ENCODE results near the gene PCDHA5. TPM values are rescaled to one million over a fixed set of nuclear protein-coding genes. Genes with fewer than 3 reads are reported as not detected.
"Not testable (repeated sequence)": the region's sequence is repeated elsewhere in the genome, so short reads cannot be mapped to it uniquely, and the experiment has no call there.

The PCDHA5 gene
- total RNA-seq, 2 experiments from 2014 or later = not detected

DNA sequence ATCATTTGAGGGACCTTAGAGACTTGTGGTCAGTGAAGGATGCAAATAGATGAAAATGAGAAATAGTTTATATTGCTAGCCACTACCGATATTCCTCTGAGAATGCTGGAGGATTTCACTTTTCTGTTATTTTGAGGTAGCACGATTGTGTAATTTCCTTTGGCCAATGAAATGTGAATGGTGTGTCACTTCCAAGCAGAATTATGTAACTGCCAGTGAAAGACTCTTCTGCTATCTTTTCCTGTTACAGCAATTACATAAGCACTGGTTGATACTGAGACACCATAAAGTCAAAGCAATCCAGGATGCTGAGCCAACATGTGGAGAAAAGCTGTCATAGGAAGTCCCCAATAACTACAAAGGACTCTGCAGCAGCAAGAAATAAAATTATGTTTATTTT lies 30.3 kb upstream of the PCDHA5 start:
- Histone ChIP-seq H3K79me2 (ENCODE audit: insufficient read depth, low read depth, low read length) (no peaks in the 10 kb centered on the region), H3K36me3 (ENCODE audit: insufficient read depth, low read length) (no peaks in the 10 kb centered on the region), H4K20me1 (ENCODE audit: insufficient read depth, low read length) (no peaks in the 10 kb centered on the region), H3K9me3 (ENCODE audit: low read length) (no peaks in the 10 kb centered on the region), H3K9me2 (ENCODE audit: insufficient read depth, low read length) (0 out of 2 replicates have a peak, but pooled peaks cover 2% of the 10 kb centered on the region), H3K27ac (ENCODE audit: low read depth, low read length, poor library complexity, severe bottlenecking) (no peak overlapping the region), H3K4me2 (ENCODE audit: low read length) (no peak overlapping the region), H3K4me3 (ENCODE audit: low read depth, low read length, poor library complexity, severe bottlenecking) (no peak overlapping the region), H3K4me1 (ENCODE audit: insufficient read depth, low read length, poor library complexity, severe bottlenecking) (no peaks in the 10 kb centered on the region), H2AFZ (ENCODE audit: low read length) (no peak overlapping the region)
- no peak for TF ChIP-seq EZH2phosphoT487 (IDR thresholded peaks at IDR 0.05; ENCODE audit: borderline replicate concordance, low read depth, low read length)
- TF ChIP-seq, protein P1, sequence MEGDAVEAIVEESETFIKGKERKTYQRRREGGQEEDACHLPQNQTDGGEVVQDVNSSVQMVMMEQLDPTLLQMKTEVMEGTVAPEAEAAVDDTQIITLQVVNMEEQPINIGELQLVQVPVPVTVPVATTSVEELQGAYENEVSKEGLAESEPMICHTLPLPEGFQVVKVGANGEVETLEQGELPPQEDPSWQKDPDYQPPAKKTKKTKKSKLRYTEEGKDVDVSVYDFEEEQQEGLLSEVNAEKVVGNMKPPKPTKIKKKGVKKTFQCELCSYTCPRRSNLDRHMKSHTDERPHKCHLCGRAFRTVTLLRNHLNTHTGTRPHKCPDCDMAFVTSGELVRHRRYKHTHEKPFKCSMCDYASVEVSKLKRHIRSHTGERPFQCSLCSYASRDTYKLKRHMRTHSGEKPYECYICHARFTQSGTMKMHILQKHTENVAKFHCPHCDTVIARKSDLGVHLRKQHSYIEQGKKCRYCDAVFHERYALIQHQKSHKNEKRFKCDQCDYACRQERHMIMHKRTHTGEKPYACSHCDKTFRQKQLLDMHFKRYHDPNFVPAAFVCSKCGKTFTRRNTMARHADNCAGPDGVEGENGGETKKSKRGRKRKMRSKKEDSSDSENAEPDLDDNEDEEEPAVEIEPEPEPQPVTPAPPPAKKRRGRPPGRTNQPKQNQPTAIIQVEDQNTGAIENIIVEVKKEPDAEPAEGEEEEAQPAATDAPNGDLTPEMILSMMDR (conservative IDR thresholded peaks at IDR 0.05; ENCODE audit: low read length) = no peak
- no TSS peak for BruUV-seq (replicated peaks)
- no peak for DNase-seq (ENCODE audit: low spot score)
- intact Hi-C loops (cut with micrococcal nuclease; ENCODE audit: unreplicated experiment) = no loop called here
- POLR2A ChIA-PET = no interaction called here
- CTCF ChIA-PET (ENCODE audit: unreplicated experiment) = no interaction called here

- H3K9me2 ChIP-seq (ENCODE audit: insufficient read depth, low read length) = 0 out of 2 replicates have a peak, but pooled peaks cover 2% of the 10 kb centered on the region
- H3K4me3 ChIP-seq (ENCODE audit: low read depth, low read length, poor library complexity, severe bottlenecking) = no peak within 1 kb of the TSS
- no peak within 1 kb of the TSS for H3K27ac ChIP-seq (ENCODE audit: low read depth, low read length, poor library complexity, severe bottlenecking)
- intact Hi-C loops (cut with micrococcal nuclease; ENCODE audit: unreplicated experiment) = no loop called here
- H4K20me1 ChIP-seq (ENCODE audit: insufficient read depth, low read length) = no peaks in the 10 kb centered on the region
- ChIA-PET CTCF (ENCODE audit: unreplicated experiment) (no interaction called here), POLR2A (no interaction called here)
- no peaks in the 10 kb centered on the region for H3K9me3 ChIP-seq (ENCODE audit: low read length)
- no peaks in the 10 kb centered on the region for H3K79me2 ChIP-seq (ENCODE audit: insufficient read depth, low read depth, low read length)
- no peak within 1 kb of the TSS for H2AFZ ChIP-seq (ENCODE audit: low read length)
- no peak for DNase-seq (ENCODE audit: low spot score)
- BruUV-seq (replicated peaks) = no TSS peak
- H3K36me3 ChIP-seq (ENCODE audit: insufficient read depth, low read length) = no peaks in the 10 kb centered on the region
- TF ChIP-seq, protein P1 (conservative IDR thresholded peaks at IDR 0.05; ENCODE audit: low read length) = peak; percentile 47; the same call in 1 of the 2 replicates
- no peak for TF ChIP-seq EZH2phosphoT487 (IDR thresholded peaks at IDR 0.05; ENCODE audit: borderline replicate concordance, low read depth, low read length)
- no peak within 1 kb of the TSS for H3K4me2 ChIP-seq (ENCODE audit: low read length)
- H3K4me1 ChIP-seq (ENCODE audit: insufficient read depth, low read length, poor library complexity, severe bottlenecking) = no peaks in the 10 kb centered on the region
Observed at GRCh38 chr5:140794595-140795258, 26.7 kb upstream of the PCDHA5 start, which contains the start of gene PCDHA2. TSS of gene PCDHA2 (plus strand) at chr5:140794852.

GRCh38 chr5:140795259-140795641 lies 26.2 kb upstream of the PCDHA5 start:
- TF ChIP-seq, protein P1 (conservative IDR thresholded peaks at IDR 0.05; ENCODE audit: low read length) = 0 out of 2 replicates have a peak, but pooled peaks have one; percentile 30
- TF ChIP-seq EZH2phosphoT487 (IDR thresholded peaks at IDR 0.05; ENCODE audit: borderline replicate concordance, low read depth, low read length) = no peak
- no peaks in the 10 kb centered on the region for H3K79me2 ChIP-seq (ENCODE audit: insufficient read depth, low read depth, low read length)
- H3K4me1 ChIP-seq (ENCODE audit: insufficient read depth, low read length, poor library complexity, severe bottlenecking) = no peaks in the 10 kb centered on the region
- no peaks in the 10 kb centered on the region for H3K9me3 ChIP-seq (ENCODE audit: low read length)
- no peaks in the 10 kb centered on the region for H3K36me3 ChIP-seq (ENCODE audit: insufficient read depth, low read length)
- intact Hi-C loops (cut with micrococcal nuclease; ENCODE audit: unreplicated experiment) = no loop called here
- no peak overlapping the region for H2AFZ ChIP-seq (ENCODE audit: low read length)
- ChIA-PET CTCF (ENCODE audit: unreplicated experiment) (no interaction called here), POLR2A (no interaction called here)
- H3K4me2 ChIP-seq (ENCODE audit: low read length) = no peak overlapping the region
- DNase-seq (ENCODE audit: low spot score) = no peak
- H3K4me3 ChIP-seq (ENCODE audit: low read depth, low read length, poor library complexity, severe bottlenecking) = no peak overlapping the region
- no peaks in the 10 kb centered on the region for H4K20me1 ChIP-seq (ENCODE audit: insufficient read depth, low read length)
- H3K9me2 ChIP-seq (ENCODE audit: insufficient read depth, low read length) = 0 out of 2 replicates have a peak, but pooled peaks cover 2% of the 10 kb centered on the region
- H3K27ac ChIP-seq (ENCODE audit: low read depth, low read length, poor library complexity, severe bottlenecking) = no peak overlapping the region
- no TSS peak for BruUV-seq (replicated peaks)

- H4K20me1 ChIP-seq (ENCODE audit: insufficient read depth, low read length); H3K4me2 ChIP-seq (ENCODE audit: low read length); intact Hi-C loops (cut with micrococcal nuclease; ENCODE audit: unreplicated experiment); BruUV-seq (replicated peaks); H3K4me1 ChIP-seq (ENCODE audit: insufficient read depth, low read length, poor library complexity, severe bottlenecking); POLR2A ChIA-PET; H3K4me3 ChIP-seq (ENCODE audit: low read depth, low read length, poor library complexity, severe bottlenecking); H3K9me2 ChIP-seq (ENCODE audit: insufficient read depth, low read length); H3K36me3 ChIP-seq (ENCODE audit: insufficient read depth, low read length); H3K79me2 ChIP-seq (ENCODE audit: insufficient read depth, low read depth, low read length); DNase-seq (ENCODE audit: low spot score); H3K9me3 ChIP-seq (ENCODE audit: low read length); H3K27ac ChIP-seq (ENCODE audit: low read depth, low read length, poor library complexity, severe bottlenecking); H2AFZ ChIP-seq (ENCODE audit: low read length); CTCF ChIA-PET (ENCODE audit: unreplicated experiment): not testable (repeated sequence)
Observed at GRCh38 chr5:140796072-140796717, 25.2 kb upstream of the PCDHA5 start.

Measured in OCI-LY7 (cell line).